CD4-positive, alpha-beta T cell treated with Interleukin-12 subunit alpha and Interleukin-12 subunit beta, for 1 hour (primary cell): ENCODE measurements around the gene TP53BP2.
"Not testable (repeated sequence)": the region's sequence is repeated elsewhere in the genome, so short reads cannot be mapped to it uniquely, and the experiment has no call there.

Experiments used
- DNase-seq: peaks from one replicate; pipeline ENCODE4 v3.0.0-alpha.2; 2020

TP53BP2 gene

DNA sequence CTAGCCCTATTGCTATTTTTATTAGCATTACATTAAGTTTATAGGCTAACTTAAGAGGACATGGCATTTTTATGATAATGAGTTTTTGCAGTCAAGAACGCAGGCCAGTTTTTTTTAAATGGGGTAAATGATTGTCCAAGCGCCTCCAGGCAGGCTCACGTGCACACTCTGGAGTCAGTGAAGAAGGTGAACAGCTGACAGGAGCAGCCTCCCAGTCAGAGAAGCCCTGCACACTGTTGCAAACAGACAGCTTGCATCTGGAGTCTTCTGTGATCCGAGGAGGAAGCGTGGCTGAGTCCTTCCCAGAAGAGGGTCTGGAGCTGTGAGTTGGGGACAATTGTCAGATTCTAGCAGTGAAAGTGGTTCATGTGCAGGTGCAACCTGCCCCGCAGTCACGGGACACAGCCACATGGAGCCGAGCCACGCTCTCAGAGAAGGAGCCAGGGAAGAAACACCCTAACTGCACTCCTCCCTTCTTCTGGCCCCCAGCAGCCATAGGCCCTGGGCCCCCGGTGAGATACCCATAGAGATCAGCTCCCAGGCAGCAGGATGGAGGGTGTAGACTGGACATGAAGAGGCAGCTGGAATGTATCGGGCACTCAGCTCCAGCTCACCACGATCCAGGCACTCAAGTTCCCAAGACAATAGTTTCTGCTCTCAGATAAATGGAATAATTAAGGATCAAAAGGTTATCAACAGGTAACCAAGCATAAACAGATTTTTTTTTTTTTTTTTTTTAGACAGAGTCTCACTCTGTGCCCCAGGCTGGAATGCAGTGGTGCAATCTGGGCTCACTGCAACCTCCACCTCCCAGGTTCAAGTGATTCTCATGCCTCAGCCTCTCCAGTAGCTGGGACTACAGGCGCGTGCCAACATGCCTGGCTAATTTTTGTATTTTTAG is 107.0 kb downstream of the TP53BP2 start:
- no peak for DNase-seq

DNA sequence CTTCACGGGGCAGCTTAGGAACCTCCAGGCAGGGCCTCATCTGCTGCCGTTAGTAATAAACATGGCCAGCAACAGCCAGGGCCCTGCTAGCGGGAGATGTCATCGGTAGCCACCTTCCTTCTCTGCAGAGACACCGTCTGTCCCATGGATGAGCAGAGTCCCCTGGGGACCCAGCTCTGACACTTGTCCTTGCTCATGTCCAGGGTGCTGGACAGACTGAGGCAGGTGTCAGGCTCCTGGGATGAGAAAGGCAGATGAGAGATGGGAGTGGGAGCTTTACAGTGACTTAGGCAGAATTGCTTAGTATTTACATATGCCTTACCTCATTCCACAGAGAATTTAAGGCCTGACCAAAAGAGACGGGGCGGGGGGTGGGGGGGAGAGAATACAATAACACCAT is 108.4 kb downstream of the TP53BP2 start:
- no peak for DNase-seq

DNA sequence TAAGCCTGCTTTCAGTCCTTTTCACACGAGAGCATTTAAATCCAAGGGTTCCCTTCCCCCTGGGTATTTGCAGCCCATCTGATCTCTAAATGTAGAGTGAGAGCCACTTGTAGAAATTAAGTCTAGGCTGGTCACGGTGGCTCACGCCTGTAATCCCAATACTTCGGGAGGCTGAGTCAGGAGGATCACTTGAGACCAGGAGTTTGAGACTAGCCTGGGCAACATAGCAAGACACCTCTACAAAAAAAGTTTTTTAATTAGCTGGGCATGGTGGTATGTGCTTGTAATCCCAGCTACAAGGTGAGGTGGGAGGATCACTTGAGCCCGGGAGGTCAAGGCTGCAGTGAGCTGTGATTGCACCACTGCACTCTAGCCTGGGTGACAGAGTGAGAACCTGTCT is 109.1 kb downstream of the TP53BP2 start:
- DNase-seq, result not testable (repeated sequence)

DNA sequence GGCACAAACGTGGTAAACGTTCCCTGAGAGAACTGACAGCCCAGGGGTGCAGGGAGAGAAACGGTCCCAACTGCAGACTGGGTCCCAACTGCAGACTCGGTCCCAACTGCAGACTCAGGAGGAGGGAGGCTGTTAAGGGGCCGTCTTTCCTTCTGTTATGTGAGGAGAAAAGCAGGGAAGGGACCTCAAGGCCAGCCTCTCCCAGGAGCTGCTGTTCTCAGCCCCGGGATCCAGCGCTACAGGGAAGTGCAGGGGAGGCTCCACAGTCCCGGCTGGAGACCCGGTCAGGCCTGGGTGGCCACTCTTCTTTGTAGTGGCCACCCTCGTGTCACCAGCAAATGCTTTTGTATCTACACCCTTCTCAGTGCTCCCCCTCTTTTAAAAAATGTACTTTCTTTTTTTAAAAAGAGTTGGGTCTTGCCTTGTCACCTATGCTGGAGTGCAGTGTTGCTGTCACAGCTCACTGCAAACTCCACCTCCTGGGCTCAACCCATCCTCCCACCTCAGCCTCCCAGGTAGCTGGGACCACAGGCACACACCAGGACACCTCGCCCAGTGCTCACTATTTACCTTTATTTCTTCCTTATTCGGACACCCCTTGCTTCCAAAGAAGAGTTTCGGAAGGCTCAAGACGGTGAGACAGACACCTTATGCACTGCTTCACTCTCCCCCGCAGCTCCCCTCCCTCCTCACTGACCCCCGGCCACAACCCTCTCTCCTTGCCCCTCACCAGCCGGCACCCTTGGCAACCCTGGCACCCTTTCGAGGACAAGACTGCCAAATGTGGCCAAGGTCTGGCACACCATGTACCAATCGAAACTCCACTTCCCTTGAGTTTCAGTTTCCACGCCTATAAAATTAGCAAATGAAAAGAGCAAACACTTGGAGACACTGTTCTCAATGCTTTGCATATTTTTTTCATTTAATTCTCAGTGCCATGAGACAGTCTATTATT is 111.6 kb downstream of the TP53BP2 start:
- no peak for DNase-seq

DNA sequence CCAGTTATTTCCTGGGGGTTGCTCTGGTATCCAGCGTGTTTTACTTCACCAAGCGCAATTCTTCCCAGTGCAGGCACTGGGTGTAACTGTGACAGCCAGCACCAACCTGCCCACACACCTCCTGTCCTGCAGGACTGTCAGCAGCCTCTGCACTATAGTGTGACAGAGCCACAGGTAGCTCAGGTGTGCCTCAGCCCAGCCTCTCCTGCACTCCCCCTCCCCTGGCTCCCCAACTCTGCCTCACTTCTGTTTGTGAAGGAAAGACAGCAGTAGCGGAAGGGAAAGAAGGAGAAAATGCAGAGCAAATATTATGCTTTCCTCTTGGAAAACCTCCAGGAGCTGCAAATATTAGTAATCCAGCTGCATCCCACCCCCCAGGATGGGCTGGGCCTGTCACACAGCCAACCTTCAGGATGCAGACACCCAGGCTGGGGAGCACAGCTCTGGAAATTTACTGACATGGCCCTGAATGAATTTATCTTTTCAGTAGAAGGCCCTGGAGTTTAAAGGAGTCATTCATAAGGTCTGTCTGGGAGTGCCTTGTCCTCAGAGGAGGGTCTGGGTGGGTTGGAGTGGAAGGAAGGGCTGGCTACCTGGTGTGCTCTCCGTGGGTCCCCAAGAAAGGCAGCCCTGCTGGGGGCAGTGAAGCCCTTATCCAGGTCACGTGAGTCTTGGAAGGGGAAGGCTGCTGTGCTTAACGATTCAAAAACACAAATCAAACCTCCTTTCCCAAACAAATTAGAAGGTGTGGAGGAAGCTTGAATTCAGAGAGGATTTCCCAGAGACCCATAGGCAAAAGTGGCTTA is 112.6 kb downstream of the TP53BP2 start:
- no peak for DNase-seq

DNA sequence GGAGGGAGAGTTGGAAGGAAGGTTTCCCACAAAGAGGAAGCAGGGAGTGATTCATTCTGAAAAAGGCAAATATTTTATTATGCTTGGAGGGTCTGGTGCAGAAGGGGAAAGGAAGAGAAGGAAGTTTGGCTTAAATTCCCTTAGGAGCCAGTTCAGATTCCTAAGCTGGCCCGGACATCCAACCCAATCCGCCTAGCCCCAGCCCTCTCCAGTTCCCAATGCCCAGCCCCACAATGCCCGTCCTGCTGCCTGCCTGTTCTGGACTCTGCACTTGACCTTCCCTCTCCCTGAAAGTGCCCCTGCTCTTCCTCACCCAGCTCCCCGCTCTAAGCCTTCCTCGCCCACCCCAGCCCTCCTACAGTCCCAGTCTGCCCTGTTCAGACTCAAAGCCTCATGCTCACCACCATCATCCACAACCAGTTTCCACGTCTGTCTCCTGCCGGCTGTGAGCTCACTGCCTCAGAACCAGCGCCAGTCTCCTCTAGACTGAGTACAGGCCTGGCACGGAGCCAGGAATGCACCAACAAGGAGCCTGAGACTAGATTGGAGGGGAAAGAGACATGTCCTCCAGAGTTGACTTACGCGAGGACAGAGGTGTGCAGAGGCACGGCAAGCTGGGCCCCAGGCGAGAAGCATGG is 114.5 kb downstream of the TP53BP2 start:
- DNase-seq, result no peak

DNA sequence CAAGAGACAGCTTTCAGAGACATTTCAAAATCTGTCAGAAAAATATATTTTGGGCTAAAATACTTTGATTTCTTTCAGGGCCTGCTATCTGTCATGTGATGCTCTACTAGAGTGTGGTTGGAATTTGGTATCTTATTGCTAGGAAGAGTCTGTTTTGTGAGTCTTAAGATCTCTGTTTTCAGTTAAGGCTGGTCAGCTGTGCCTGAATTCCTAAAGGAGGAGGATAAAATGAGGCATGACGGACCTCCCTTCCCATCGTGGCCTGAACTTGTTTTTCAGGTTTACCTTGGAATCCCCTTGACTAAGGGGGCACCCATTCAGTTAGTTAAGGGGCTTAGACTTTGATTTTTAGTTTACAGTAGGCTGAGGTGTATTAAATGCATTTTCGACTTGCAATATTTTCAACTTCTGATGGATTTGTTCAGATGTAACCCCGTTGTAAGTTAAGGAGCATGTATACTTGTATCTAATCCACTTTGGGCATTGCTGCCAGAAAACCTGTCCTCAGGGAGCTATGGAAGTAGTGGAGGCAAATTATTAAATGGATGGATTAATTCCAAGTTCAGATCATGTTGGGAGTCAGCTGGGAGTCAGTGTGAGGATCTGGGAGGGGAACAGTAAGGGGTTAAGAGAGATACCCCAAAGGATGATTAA is 115.1 kb downstream of the TP53BP2 start:
- no peak for DNase-seq

DNA sequence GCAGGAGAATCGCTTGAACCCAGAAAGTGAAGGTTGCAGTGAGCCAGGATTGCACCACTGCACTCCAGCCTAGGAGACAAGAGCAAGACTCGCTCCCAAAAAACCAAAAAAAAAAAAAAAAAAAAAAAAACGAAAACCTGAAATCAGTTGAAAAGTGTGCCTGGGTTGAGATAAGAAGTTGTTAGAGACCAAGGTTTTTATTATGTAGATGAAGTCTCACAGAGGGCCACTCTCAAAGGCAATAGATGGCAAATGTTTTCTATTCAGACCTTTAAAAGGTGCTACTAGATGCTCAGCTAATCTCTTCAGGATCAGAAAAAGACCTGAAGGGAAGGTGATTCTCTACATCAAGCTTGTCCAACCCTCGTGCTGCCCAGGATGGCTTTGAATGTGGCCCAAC is 115.8 kb downstream of the TP53BP2 start:
- no peak for DNase-seq
